HG03457 (cell line): Measurements from ENCODE around the gene ERI3.

ENCODE experiments used
- ATAC-seq: cut with Tn5 transposase; IDR thresholded peaks from one replicate; pipeline ENCODE4 v1.9.1; 2021; ENCODE audit warnings: moderate number of reproducible peaks; ENCODE audit not compliant: unreplicated experiment

The ERI3 gene

GRCh38 chr1:44318097-44319088, 36.7 kb downstream of the ERI3 start:
- no peak for ATAC-seq

DNA sequence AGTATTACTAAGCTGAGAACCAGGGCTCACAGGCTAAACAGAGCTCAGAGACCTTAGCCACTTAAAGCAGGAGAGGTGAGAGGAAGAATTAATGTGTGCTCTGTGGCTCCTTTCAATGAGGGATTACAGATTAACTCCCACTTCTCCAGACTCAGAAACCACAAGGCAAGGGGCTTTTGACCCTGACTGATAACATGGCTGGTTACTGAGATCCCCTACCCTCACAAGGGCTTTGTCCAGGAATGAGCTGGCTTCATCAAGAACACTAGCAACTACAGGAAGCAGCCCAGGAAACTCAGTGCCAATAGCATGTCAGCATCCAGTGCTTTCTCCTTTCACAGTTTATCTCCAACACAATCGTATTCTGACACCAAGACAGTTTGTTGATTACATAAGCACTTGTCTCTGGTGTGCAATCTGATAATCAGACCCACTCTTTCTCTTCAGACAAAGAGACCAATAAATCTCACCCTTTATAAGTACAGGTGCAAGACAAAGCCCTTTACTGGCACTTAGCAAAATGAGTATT, 38.8 kb downstream of the ERI3 start:
- no peak for ATAC-seq

DNA sequence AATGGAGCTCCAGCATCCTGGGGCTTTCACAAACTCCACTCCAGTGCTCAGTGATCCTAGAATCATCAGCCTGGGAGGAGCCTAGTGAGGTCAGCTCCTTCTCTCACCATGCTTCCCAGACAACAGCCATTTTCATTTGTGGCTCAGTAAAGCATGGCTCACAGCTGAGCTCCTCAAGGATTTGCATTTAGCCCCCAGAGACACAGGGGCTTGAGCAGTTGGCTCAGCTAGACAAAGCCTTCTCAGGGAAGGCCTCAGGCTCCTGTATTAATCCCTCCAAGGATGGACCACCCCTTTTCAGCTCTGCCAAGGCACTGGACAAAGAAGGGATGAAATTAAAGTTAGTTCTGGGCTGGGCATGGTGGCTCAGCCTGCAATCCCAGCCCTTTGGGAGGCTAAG, 39.5 kb downstream of the ERI3 start:
- no peak for ATAC-seq

DNA sequence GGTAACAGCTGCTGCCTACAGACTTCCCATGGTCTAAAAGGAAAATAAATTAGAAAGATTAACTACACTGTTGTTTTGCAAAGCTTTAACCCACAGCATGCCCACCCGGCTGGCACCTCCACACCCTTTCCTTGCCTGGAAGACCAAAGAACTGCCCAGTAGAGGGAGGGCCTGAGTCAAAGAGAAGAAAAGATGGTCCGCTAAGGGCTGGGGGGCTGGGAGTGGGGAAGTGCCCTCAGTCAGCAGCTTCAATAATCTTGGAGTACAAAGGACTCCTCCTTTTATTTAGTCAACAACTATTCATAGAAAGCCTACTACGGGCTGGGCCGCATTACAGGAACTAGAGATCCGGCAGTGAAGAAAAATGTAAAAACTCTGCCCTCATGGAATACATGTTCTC, 40.6 kb downstream of the ERI3 start:
- ATAC-seq: no peak

GRCh38 chr1:44313265-44313918, 41.7 kb downstream of the ERI3 start:
- ATAC-seq: no peak

GRCh38 chr1:44312399-44313196, 42.5 kb downstream of the ERI3 start:
- ATAC-seq: no peak

DNA sequence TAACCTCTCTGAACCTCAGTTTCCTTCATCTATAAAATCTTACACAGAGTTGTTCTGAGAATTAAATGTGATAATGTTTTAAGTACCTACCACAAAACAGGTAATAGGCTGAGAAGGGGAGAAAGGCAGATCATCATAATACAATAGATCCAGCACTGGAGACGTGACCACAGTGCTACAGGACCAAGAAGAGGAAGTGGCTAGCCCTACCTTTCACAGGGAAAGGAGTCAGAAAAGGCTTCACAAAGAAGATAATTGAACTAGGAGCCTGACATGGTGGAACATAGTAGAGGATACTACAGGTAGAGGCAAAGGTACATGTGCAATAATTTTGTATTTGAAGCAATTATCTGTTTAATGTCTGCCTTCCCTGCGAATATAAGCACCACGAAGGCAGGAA, 45.1 kb downstream of the ERI3 start:
- no peak for ATAC-seq

GRCh38 chr1:44305962-44306422, 49.1 kb downstream of the ERI3 start:
- no peak for ATAC-seq

DNA sequence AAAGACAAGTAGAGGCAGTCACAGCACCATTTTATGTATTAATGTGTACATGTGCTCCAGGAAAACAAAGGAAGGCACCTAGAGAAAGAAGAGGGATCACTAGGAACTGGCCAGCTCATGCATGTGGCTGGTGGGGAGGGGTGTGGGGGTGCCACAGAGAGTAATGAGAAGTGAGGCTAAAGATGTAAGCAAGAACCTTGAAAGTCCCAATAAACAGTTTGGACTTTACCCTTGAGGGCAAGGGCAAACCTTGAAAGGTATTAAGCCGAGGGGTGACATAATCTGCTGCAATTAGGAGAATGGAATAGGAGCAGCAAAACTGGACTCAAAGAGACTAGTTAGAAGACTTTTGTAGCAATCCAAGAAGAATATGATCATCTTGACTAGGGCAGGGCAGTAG, 51.5 kb downstream of the ERI3 start:
- ATAC-seq: no peak

DNA sequence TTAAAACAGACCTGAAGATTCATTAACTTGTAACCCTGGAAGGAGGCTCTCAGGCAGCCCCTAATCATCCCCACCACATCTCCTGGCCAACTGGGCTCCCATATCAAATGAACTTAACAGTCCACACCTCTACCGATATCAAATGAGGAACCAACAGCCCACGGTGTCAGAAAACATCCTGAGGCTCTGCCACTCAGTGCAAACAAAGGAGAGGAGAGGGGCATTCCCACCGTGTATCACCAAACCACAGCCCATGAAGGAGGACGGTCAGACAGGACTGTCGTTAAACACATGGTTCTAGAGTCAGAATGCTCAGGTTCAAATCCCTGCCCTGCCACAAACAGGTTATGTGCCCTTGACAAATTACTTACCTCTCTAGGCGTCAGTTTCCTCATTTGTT, 52.5 kb downstream of the ERI3 start:
- ATAC-seq: no peak

- ATAC-seq: no peak
Measured at GRCh38 chr1:44301442-44301841, 53.6 kb downstream of the ERI3 start.

DNA sequence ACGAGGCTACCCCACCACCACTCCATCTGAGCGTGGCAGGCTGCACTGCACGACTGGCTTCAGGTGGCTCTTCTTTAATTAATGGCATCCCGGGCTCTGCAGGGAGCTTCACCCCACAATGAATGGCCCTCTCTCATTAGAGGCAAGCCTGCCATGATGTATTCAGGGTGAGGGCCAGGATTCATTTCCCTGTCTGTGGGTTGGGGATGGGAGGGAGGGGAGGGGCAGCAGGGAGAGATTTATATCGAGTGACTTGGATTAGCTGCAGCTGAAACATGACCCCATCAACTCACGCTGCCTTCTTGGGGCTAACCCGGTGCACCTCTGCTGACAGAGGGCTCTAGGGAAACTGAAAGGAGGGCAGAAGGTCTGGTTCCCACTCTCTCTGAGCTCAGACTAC, 54.2 kb downstream of the ERI3 start:
- no peak for ATAC-seq

DNA sequence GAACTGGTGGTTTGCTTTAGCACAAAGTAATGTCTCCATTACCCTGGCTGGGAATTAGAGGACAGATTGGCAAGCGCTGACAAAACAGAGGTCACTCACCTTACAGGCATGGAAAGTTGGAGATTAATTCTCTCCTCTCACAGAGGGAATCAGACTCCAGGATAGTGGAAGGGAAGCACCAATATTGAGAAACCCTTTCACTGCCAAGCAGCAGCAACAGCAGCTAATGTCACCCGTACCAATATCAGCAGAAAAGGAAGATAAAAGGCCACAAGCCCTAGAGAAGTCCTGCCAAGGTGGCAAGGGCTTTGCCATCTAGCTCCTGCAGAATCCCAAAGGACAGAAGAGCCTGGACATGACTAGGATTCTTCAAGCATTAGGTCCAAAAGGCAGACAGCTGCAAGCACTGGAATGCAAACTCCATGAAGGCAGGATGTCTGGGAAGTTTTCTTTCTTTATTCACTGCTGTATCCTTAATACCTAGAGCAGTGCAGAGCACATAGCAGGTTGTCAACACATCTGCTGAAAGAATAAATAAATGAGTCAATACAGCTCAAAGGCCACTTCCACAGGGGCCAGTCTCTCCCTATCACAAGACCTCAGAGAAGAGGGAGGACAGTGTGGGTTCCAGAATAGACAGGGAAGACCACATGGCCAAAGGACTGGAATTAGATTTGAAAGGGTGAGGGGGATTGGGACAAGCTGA, 57.2 kb downstream of the ERI3 start:
- ATAC-seq: no peak

- ATAC-seq: no peak
Measured at GRCh38 chr1:44296806-44297205, 58.3 kb downstream of the ERI3 start.

DNA sequence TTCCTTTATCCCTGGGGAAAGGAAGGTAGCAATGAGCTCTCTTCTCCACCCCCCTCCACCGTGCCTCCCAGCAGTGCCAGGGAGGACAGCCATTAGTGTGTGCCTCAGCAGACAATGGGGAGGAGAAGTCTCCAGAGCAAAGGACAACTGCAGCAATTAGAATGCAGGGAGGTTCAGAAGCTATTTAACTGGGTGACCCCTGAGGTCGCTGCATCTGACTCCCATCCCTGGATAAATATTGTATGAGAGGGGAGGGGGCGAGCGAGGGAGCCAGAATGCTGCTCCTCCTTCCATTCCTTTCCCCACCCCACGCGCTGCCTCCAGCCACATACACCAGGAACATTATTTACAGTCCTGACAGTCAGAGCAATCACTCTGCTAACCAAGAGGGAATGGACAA, 59.0 kb downstream of the ERI3 start:
- no peak for ATAC-seq

- no peak for ATAC-seq
Measured at GRCh38 chr1:44294588-44295007, 60.5 kb downstream of the ERI3 start.

GRCh38 chr1:44293761-44294315, 61.2 kb downstream of the ERI3 start:
- no peak for ATAC-seq

- no peak for ATAC-seq
Measured at GRCh38 chr1:44292651-44293050, 62.4 kb downstream of the ERI3 start.

GRCh38 chr1:44290250-44291094, 64.6 kb downstream of the ERI3 start:
- no peak for ATAC-seq
